ENCODE data around the gene KCTD1.

DNA sequence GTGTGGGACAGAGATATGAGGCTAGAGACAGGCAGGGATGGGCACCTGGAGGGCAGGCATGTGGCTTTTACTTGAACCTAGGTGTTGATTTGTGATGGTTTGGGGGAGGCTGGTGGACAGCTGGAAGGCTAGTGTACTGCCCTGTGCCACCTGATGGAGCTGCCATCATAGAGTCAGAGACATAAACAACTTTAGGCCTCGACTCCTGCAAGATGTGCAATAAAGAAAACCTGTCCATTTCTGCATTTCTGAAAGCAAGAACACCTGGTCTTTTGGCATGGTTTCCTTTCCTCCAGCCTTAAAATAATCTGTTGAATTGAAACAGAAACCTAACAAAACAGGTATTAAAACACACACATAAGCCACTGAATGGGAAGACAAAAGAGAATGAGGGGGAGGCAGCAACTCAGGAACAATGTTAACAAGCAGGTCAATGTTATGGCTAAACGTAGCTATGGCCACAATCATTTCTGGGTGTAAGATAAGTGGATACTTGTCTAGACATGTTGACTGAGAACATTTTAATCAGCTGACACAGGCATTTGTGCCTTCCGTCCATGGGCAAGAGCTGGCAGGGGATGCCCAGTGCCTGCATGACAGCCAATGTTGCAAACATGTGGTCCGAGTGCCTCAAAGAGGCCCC lies 87.8 kb downstream of the KCTD1 start:
- TF ChIP-seq, protein P1, sequence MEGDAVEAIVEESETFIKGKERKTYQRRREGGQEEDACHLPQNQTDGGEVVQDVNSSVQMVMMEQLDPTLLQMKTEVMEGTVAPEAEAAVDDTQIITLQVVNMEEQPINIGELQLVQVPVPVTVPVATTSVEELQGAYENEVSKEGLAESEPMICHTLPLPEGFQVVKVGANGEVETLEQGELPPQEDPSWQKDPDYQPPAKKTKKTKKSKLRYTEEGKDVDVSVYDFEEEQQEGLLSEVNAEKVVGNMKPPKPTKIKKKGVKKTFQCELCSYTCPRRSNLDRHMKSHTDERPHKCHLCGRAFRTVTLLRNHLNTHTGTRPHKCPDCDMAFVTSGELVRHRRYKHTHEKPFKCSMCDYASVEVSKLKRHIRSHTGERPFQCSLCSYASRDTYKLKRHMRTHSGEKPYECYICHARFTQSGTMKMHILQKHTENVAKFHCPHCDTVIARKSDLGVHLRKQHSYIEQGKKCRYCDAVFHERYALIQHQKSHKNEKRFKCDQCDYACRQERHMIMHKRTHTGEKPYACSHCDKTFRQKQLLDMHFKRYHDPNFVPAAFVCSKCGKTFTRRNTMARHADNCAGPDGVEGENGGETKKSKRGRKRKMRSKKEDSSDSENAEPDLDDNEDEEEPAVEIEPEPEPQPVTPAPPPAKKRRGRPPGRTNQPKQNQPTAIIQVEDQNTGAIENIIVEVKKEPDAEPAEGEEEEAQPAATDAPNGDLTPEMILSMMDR (IDR thresholded peaks at IDR 0.05; ENCODE audit: low read depth, low read length), result no peak
- no peak for TF ChIP-seq EZH2phosphoT487 (IDR thresholded peaks at IDR 0.05; ENCODE audit: low read depth)
